ENCODE measurements around the gene DCDC2C.

Gene DCDC2C

DNA sequence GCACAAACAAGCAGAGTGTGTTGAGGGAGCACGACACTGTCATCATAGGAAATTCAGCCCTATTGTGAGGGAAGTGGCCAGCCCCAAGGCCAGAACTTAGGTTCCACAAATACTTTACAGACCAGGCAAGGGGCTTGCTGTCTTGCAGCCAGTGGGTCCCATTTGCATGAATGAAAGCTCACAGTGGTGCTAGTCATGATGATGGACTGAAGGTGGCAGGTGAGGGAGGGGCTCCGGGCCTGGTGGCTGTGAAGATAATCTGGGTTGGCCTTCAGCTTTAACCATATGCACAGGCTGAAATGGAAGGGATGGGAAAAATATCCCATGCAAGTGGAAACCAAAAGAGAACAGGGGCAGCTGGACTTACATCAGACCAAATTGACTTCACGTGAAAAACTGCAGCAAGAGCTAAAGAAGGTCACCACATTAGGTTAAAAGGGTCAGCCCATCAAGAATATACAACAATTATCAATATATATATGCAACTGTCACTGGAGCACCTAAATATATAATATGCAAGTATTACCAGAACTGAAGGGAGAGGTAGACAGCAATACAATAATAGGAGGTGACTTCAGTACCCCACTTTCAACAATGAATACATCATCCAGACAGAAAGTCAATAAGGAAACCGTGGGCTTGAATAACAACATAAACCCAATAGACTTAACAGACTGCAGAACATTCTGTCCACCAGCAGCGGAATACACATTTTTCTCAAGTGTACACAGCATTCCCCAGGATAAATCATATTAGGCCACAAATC, 39.6 kb downstream of the DCDC2C start:
- in situ Hi-C loops (cut with MboI; ENCODE audit: low sequenced_read_pairs), result no loop called here

DNA sequence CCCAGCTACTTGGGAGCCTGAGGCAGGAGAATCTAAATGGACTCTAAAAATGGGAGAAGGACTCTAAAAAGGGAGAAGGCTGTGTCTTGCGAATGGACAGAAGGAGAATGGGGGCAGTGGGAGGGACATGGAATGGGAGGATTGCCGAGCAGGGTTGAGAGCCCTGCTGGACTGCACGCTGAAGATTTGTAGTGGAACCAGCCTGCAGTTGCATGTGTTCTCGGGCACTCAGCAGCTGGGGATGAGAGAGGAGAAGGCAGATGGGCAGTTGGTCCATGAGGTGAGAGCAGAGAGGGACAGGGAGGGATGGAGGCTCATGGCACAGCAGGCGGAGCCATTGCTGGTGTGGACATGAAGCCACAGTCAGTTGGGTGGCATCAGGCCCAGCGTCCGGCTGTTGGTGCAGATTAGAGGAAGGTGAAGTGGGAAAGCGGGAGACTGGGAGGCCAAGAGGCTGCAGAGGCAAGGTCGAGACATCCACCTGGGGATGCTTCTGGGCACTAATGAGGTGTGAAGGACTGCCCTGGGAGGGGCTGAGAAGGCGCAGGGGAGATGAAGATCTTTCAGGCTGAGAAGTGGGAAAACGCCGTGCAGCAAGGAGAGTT, 40.7 kb downstream of the DCDC2C start:
- in situ Hi-C loops (cut with MboI; ENCODE audit: low sequenced_read_pairs), result no loop called here

DNA sequence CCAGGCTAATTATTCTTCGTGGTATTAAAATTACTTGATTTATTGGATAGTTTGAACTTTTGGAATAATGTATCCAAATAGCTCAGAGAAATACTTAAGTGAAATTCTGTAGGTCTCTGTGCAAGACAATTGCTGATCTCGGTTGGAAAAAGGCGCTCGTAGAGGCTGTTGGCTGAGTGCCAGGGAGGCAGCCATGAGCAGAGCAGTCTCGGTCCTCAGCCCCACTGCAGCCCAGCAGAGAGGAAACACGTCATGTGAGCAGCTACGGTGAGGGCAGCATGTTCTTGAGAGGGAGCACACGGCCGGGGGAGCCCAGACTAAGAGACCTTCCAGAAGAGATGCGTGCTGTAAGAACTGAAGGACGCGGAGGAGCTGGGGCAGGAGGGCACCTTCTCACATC, 42.5 kb downstream of the DCDC2C start:
- in situ Hi-C loops (cut with MboI; ENCODE audit: low sequenced_read_pairs), result no loop called here

DNA sequence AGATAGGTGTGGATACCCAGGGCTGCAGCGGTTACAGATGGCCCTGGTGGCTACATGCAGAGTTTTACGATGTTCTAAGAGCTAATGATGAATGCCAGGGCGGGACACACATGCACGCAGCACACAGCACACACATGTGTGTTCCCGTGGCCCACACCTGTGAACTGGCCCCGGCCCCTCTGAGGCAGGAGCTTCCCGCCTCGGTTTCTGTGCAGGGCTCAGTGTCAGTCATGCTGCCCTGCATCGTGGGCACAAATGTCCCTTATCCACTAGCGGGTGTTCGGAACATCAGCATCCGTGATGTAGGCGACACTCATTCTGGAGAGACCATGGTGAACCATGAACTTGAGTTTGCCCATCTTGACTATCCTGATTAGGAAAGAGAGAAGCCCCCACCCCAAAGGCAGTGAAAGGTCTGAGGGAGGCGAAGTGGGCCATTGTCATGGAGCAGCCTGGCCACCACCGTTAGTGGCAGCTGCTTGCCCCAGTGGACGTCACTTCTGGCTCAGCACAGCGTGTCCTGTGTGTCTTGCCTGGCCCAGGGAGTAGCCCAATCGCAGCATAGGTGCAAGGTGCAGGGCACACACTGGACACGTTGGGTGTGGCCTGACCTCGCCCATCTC, 43.8 kb downstream of the DCDC2C start:
- in situ Hi-C loops (cut with MboI; ENCODE audit: low sequenced_read_pairs), result no loop called here

DNA sequence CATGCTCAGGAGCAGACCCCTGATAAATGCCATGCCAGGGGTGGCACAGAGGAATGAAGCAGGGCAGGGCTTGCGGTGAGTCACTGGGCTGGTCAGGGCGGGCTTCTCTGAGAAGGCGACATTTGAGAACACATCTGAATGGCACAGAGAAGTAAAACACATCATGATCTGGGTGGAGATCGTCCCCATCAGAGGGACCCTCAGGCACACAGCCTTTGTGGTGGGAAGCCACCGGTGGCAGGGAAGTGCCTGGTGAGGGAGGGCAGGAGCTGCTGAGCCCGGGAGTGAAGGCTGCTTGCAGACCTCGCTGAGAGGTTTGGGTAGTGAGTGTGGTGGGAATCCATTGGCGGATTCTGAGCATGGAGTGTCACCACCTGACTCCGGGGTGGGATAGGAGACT, 44.5 kb downstream of the DCDC2C start:
- in situ Hi-C loops (cut with MboI; ENCODE audit: low sequenced_read_pairs), result no loop called here

DNA sequence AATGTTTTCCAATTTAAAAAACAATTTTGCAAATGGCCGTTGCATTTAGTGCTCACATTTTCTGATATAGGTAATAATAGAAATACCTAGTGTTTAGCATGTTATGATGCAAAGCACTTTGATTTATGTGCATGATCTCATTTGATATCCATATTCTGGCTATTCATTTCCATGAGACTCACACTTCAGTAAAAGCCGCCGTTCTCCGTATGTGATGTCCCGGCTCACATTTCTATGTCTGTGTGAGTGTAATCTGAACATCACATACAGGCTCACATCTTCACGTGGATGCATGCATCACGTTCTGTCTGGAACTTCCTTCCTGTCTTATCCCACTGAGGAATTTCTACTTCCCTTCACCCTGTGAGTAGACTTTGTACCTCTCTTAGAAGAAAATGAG, 45.8 kb downstream of the DCDC2C start:
- in situ Hi-C loops (cut with MboI; ENCODE audit: low sequenced_read_pairs), result no loop called here

DNA sequence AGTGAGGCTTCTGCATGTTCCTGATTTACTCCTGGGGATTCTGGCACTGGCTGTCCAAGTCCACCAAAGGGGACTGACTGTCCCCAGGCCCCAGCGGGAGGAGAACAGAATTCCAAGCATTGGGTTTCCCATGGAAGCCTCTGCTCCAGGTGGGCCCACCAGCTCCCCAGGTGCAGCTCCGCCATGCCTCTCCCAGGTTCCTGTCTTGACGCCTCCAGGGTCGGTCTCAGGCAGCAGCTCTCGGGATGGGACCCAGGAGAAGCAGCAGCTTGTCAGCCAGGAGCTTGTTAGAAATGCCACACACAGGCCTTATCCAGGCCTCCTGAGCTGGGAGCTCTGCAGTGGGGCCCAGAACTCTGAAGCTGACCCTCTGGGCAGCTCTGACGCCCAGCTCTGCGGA, 47.9 kb downstream of the DCDC2C start:
- in situ Hi-C loops (cut with MboI; ENCODE audit: low sequenced_read_pairs), result no loop called here

DNA sequence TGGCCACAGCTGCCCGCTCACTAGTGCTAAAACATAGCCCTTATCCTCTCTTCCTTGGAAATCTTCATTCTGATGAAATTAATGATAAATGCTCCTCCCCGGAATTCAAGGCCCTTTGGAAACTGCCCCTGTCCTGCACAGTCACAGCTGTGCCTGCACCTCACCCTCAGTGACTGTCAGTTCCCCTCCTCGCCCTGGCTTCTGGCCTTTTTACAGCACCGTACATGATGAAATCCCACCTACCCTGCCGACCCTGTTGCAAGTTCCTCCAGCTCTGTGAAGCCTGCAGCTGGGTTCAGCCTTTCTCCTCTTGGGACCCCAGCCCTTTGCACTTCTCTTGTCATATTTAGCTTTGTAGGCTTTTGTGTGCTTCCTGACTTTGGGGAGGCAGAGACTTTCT, 48.4 kb downstream of the DCDC2C start:
- in situ Hi-C loops (cut with MboI; ENCODE audit: low sequenced_read_pairs), result no loop called here

DNA sequence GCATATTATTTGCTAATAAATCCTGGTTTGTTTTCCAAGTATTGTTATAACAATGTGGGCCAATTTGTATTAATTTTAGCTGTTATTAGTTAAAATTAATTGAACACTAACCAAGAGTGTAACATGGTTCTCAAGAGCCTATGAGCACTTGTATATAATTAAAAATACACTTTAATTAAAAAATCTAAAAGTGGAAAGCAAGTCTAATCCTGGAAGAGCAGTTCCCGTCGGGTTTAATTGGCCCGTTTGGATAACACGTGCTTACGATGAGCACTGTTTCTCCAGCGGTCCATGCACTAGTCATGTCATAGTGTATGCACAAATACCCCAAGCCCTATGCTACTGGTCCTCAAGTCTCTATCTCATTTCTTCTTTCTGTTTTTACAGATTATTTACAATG, 49.0 kb downstream of the DCDC2C start:
- in situ Hi-C loops (cut with MboI; ENCODE audit: low sequenced_read_pairs), result no loop called here

DNA sequence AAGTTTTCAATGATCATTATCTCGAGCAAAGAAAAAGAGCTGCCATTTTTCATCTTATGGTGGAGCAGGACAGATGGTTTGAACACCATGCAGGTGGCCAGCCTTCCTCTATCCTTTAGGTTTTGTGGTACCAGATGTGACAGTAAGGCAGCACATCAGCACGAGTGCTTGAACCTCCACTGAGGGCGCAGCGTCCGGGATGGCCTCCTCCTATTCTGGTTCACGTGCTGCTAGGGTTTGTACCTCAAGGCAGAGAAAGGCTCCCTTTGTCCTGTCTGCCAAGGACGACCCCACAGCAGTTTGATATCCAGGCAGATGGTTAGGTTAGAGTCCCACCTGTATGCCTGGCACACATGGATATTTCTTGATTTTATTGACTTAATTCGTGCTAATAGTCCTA, 50.2 kb downstream of the DCDC2C start:
- in situ Hi-C loops (cut with MboI; ENCODE audit: low sequenced_read_pairs), result no loop called here

DNA sequence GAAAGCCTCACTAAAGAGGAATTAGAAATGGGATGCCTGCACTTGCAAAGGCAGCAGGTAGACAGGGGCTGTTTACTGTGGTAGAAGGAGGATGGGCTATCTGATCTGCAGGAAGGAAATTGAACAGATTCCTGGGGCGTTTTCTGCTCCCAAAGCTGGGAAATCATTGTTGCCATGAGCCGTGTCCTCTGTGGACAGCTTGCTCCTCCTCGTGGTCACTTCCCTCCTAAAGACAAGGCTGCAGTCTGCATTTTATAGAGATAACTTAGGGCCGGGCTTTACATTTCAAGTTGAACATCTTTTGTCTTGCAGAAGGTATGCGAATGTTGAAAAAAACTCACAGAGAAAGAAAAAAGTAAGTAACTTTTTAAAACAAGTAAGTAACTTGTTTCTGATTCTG, 50.9 kb downstream of the DCDC2C start:
- in situ Hi-C loops (cut with MboI; ENCODE audit: low sequenced_read_pairs), result no loop called here

DNA sequence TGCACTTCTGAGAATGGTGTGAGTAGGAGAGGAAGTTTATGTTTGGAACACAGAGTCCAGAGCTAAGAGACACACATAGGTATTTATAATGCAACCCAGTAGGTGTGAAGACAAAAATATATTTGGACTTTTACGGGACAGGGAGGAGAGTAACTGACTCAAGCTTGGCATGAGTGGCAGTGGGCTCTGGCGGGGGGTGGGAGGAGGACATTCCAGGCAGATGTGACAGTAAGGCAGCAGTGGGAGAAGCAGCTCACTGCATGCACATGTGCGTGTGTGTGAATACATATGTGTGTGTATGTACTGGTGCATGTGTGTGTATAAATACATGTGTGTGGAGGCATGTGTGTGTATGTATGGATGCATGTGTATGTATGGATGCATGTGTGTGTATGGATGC, 51.4 kb downstream of the DCDC2C start:
- in situ Hi-C loops (cut with MboI; ENCODE audit: low sequenced_read_pairs), result no loop called here

DNA sequence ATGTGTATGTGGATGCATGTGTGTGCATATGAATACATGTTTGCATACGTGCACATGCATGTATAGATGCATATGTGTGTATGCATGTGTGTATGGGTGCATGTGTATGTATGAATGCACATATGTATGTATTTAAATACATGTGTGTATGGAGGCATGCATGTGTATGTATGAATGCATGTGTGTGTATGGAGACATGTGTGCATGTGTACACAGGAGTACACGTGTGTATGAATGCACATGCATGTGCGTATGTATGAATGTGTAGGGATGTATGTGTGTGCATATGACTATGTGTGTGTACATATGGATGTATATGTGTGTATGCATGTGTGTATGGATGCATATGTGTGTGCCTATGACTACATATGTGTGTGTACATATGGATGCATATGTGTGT, 51.9 kb downstream of the DCDC2C start:
- in situ Hi-C loops (cut with MboI; ENCODE audit: low sequenced_read_pairs), result no loop called here

DNA sequence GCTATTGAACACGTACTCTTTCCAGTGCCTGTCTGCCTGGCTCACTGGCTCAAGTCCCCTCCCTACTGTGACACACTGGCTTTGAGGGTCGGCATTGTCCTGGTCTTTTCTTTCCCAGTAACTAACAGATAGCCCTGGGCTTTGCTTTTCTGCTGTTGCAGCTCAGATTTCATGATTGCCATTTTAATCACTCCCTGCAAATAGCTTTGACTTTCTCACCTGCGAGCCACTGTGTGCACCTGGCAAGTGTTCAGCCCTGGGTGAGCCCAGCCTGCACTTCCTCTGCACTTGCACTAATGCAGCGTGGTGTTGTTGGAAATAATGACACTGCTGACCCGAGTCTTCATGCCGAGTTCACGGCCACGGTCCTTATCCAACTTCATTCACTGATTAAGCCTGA, 52.9 kb downstream of the DCDC2C start:
- in situ Hi-C loops (cut with MboI; ENCODE audit: low sequenced_read_pairs), result no loop called here

DNA sequence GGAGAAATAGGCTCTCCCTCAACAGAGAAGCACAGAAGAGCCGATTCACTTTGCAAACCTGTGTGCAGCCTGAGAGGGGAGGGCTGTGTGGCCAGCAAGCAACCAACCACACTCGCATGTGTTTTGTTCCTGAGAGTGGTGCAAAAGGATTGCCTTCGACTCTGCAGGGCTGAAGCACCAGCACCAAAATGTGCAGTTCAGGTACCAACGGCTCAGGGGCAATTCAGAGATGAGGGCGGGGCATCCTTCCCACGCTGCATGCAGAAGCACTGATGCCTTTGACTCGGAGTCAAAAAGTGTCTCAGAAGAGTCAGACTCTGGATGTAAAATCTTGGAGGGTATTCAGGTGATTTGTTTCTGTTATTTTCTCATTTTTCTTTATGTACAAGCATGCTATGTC, 55.5 kb downstream of the DCDC2C start:
- in situ Hi-C loops (cut with MboI; ENCODE audit: low sequenced_read_pairs), result no loop called here

DNA sequence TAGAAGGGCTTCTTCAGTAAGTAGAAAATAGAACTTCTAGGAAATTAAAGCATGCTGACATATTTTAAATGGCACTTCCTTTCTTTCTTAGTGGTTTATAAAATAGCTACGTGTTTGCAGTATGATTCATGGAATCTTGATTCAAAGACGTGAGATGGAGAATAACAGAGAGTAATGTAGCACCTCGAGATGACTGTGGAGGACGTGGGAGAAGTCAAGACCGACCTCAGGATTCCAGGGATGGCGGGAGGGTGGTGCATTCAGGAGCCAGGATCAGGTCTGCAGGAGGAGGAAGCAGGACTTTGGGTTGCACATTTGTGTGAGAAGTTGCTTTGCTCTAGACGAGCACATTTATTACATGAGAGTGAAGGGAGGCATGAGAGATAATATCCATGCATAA, 56.0 kb downstream of the DCDC2C start:
- in situ Hi-C loops (cut with MboI; ENCODE audit: low sequenced_read_pairs), result no loop called here

DNA sequence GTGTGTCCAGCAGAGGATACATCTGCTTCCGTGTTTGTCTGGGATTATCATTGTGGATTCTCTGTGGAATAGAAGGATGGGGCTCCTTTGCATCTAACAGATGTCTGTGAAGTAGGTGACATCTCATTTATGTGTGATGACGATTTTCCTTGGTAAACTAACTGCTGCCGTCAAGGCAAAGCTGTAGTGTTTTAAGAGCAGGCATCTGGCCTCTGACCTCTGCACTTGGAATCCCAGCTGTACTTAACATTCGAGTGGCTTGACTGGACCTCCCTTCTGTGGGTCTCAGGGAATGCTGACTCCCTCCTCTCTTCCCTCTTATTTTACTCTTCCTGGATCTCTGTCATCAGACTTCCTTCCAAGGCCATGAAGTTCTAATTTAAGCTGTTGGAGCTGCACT, 56.4 kb downstream of the DCDC2C start:
- in situ Hi-C loops (cut with MboI; ENCODE audit: low sequenced_read_pairs), result no loop called here

DNA sequence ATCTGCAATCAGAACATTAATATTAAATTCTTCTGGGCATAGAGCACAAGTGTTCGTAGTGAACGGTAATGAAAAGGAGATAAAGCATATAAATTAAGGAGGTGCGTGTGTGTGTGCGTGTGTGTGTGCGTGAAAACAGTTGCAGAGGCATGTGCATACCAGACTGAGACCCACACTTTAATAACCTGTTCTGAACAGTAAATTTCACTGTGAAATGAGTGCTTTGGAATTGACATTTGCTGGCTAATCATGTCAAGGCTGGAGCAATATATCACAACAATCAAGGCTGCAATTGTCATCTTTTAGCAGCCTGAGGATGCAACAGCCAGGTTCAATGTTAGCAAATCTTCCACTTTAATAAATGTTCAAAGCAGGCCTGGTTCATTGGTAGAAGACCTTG, 57.9 kb downstream of the DCDC2C start:
- in situ Hi-C loops (cut with MboI; ENCODE audit: low sequenced_read_pairs), result no loop called here

DNA sequence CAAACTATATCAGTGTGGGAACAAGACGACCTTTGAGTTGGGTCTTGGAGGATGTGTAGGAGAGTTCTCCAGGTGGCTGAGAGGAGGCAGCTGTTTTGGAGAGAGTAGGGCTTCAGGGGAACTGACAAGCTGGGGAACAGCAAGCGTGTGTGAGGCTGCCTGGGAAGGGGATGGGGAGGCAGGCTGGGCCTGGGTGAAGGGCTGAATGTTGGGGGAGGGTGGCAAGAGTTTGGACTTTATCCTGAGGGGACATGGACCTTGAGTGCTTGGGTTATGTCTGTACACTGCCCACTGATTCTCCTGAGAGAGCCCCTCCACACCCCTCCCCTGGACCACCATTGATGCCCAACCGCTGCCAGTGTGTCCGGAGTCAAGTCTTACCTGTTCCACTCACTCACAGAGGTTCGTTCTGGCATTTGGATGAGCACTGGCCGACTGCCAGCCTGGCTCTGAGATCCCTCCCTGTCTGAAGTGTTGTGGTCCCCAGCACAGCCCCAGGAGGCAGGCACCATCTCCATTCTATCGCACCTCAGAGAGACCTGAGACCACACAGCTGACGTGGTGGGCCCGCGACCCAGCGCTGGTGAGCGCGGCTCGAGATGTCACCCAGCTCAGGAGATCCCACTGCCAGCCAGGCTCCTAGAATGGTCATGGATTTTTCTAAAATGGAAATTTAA, 59.5 kb downstream of the DCDC2C start:
- in situ Hi-C loops (cut with MboI; ENCODE audit: low sequenced_read_pairs), result no loop called here

DNA sequence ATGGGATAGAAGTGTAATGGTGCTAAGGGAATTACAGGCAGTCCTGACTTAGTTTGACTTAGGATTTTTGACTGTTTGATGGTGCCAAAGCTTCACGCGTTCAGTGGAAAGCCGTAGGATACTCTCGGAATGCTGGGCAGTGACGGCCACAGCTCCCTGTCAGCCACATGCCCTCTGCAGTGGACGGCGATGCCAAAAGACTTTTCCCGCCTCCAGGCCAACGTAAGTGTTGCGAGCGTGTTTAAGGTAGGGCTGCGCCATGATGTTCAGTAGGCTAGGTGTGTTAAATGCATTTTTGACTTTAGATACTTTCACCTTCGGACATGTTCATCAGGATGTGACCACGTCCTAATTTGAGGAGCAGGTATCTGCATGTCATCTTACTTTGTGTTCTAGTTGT, 63.4 kb downstream of the DCDC2C start:
- in situ Hi-C loops (cut with MboI; ENCODE audit: low sequenced_read_pairs), result no loop called here

DNA sequence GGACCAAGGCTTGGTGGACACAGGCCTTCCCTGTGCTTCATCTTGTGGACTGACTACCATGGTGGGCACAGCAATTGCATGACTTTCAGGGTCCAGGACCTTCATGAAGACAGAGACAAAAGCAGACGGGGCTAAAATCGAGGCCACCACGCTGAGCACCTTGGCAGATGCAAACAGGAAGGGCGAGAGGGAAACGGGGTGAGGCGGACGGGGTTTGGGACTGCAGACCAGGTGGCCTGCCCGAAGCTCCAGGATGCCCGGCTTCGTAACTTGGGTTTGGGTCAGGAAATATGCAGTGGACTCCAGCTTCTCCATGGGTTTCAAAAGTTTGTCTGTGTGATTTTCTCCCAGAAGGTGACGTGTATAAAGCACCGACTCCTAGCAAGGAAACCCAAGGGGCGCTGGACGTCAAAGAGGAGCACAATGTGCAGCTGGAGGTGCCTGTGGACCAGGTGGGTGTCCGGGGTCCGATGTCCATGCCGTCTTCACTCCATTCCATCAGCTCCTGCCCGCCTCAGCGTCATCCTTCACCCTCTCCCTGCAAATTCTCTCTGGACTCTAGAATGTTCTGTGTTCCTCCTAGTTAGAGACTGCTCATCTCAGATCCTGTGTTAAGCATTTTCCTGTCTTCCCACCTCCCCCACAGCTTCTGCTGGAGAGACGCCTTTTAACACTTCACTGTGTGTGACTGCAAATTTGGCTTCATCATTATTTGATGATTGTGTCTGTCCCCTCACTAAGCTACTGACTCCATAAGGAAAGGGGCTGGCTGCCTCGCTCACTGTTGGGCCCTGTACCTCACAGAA, 65.8 kb downstream of the DCDC2C start:
- in situ Hi-C loops (cut with MboI; ENCODE audit: low sequenced_read_pairs), result no loop called here
